ENCODE results near the gene OR51B6. TPM values are rescaled to one million over a fixed set of nuclear protein-coding genes. Genes with fewer than 3 reads are reported as not detected.
"Not testable (repeated sequence)": the region's sequence is repeated elsewhere in the genome, so short reads cannot be mapped to it uniquely, and the experiment has no call there.

Gene OR51B6, protein sequence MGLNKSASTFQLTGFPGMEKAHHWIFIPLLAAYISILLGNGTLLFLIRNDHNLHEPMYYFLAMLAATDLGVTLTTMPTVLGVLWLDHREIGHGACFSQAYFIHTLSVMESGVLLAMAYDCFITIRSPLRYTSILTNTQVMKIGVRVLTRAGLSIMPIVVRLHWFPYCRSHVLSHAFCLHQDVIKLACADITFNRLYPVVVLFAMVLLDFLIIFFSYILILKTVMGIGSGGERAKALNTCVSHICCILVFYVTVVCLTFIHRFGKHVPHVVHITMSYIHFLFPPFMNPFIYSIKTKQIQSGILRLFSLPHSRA
- total RNA-seq, result not detected
- not detected for polyA plus RNA-seq
- long read RNA-seq, donor 1, result 0 reads
- long read RNA-seq, donor 2, result 0 reads
- long read RNA-seq, donor 3, result 0 reads
- long read RNA-seq, donor 4, result 0 reads

DNA sequence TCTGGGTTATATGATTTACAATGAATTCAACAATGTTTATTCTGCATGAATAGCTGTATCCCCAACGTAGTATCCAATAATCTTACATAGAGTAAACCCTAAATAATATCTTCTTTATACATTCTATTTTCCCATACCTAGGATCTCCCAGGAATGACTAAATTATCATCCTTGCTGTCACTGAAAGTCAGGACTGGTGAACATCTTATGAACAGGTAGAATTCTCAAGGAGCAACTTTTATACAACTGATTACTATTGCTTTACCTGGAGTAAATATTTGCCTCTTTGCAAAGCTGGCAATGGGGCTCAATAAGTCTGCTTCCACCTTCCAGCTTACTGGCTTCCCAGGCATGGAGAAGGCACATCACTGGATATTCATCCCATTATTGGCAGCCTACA, at the start of gene OR51B6:
OR51B6 (plus strand) TSS at position 301 of the 400 bp plus-strand sequence; CDS start at position 301, 0 bp downstream.
- 64% methylated on average over 1 of the region's 1 CpG for WGBS
- Histone ChIP-seq H3K27ac (ENCODE audit: low read length) (no peak within 1 kb of the TSS), H3K27me3 (ENCODE audit: control insufficient read depth, insufficient read depth) (no peaks in the 10 kb centered on the region), H3K4me3 (ENCODE audit: low read length) (no peak within 1 kb of the TSS), H3K4me1 (ENCODE audit: control insufficient read depth, insufficient read depth, low read length) (no peaks in the 10 kb centered on the region), H3K9me3 (ENCODE audit: control insufficient read depth, low read length) (no peaks in the 10 kb centered on the region)
- intact Hi-C loops (cut with DNase I), result no loop called here
- DNase-seq, result no peak
- no peak for ATAC-seq

DNA sequence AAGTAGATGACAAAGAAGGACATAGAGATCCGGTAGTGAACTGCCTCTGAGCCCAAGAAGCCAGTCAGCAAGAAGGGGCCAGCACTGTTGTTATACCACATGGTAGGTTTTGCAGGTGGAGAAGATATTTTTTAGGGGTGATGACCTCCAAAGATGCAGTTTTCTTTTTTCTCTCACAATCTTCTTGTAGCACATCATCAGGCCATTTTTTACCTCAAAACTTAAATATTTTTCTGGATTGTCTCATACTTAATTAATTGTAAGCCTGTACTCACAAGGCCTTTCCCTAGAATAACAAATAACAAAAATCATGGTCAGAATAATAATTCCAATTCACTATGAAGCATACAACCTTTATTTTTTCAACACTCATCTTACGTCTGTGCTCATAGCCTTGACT, 49.5 kb upstream of the OR51B6 start, which contains the start of gene OR51B4:
OR51B4 (minus strand) TSS at position 101 of the 400 bp plus-strand sequence; CDS start at position 101, 0 bp downstream.
- Histone ChIP-seq H3K9me3 (ENCODE audit: control insufficient read depth, low read length) (no peaks in the 10 kb centered on the region), H3K4me3 (ENCODE audit: low read length) (no peak within 1 kb of the TSS), H3K27me3 (ENCODE audit: control insufficient read depth, insufficient read depth) (no peaks in the 10 kb centered on the region), H3K27ac (ENCODE audit: low read length) (no peak within 1 kb of the TSS), H3K4me1 (ENCODE audit: control insufficient read depth, insufficient read depth, low read length) (no peaks in the 10 kb centered on the region)
- no peak for DNase-seq
- WGBS, result 93% methylated on average over 2 of the region's 2 CpGs
- no peak for ATAC-seq
- intact Hi-C loops (cut with DNase I), result no loop called here

- ATAC-seq (no peak), DNase-seq (no peak)
- Histone ChIP-seq H3K27me3 (ENCODE audit: control insufficient read depth, insufficient read depth) (no peaks in the 10 kb centered on the region), H3K9me3 (ENCODE audit: control insufficient read depth, low read length) (no peaks in the 10 kb centered on the region), H3K4me3 (ENCODE audit: low read length) (no peak overlapping the region), H3K4me1 (ENCODE audit: control insufficient read depth, insufficient read depth, low read length) (no peaks in the 10 kb centered on the region), H3K27ac (ENCODE audit: low read length) (no peak overlapping the region)
- 56% methylated on average over 5 of the region's 5 CpGs for WGBS
- intact Hi-C loops (cut with DNase I), result no loop called here
Measured at GRCh38 chr11:5303626-5304025, 47.7 kb upstream of the OR51B6 start.

DNA sequence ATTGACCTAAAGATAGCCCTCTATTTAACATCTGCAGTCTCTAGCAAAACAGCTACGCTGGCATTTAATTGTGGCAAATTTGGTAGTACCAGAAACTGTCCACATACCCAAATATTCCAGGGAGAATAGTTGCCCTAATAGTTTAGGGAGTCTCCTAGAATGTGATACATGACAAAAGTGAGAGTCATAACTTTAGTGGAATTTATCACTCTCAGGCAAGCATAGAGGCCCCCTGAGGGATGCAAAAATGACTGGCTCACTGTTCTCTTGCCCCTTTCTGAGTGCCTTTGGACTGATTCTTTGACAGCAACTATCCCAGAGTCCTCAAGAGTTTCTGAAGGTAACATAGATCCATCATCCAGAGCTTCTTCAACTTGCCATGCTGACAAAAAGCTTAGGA, 47.3 kb upstream of the OR51B6 start:
- H3K4me1 ChIP-seq (ENCODE audit: control insufficient read depth, insufficient read depth, low read length), result no peaks in the 10 kb centered on the region
- intact Hi-C loops (cut with DNase I), result no loop called here
- H3K4me3 ChIP-seq (ENCODE audit: low read length), result no peak overlapping the region
- WGBS, result 95% methylated on average over 1 of the region's 1 CpG
- no peaks in the 10 kb centered on the region for H3K9me3 ChIP-seq (ENCODE audit: control insufficient read depth, low read length)
- no peak overlapping the region for H3K27ac ChIP-seq (ENCODE audit: low read length)
- H3K27me3 ChIP-seq (ENCODE audit: control insufficient read depth, insufficient read depth), result no peaks in the 10 kb centered on the region
- DNase-seq, result no peak
- ATAC-seq, result no peak

DNA sequence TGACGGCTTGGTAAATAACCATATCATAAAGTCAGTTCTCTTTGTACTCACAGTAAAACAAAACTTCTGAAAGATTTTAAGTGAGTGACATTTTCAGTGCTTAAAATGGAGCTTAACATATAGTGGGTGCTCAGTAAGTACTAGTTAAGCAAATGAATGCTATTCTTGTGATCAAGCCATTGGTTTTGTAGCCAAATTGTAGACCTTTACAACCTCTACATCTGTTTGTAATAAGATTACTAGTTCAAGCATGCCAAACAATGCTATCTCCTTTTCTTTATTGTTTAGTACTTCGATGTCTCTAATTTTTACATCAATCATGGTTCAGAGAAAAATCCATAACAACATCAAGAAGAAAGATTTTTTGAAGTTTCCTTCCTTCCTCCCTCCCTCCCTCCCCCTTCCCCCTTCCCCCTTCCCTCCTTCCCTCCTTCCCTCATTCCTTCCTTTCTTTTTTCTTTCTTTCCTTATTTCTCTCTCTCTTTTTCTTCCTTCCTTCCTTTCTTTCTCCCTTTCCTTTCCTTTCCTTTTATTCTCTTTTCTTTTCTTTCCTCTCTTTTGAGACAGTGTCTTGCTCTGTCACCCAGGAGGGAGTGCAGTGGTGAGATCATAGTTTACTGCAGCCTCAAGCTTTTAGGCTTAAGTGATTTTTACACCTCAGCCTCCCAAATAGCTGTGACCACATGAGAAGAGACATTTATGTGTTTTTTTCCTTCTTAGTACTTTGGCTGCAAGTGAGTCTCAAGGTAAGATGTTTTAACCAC, 43.9 kb upstream of the OR51B6 start:
- WGBS, result 80% methylated on average over 2 of the region's 2 CpGs
- Histone ChIP-seq H3K27me3 (ENCODE audit: control insufficient read depth, insufficient read depth) (no peaks in the 10 kb centered on the region), H3K4me3 (ENCODE audit: low read length) (no peak overlapping the region), H3K4me1 (ENCODE audit: control insufficient read depth, insufficient read depth, low read length) (no peaks in the 10 kb centered on the region), H3K9me3 (ENCODE audit: control insufficient read depth, low read length) (no peaks in the 10 kb centered on the region), H3K27ac (ENCODE audit: low read length) (no peak overlapping the region)
- no peak for DNase-seq
- ATAC-seq, result no peak
- intact Hi-C loops (cut with DNase I), result no loop called here

GRCh38 chr11:5310423-5310822, 40.9 kb upstream of the OR51B6 start:
- intact Hi-C loops (cut with DNase I), result no loop called here
- Histone ChIP-seq H3K4me3 (ENCODE audit: low read length) (no peak overlapping the region), H3K9me3 (ENCODE audit: control insufficient read depth, low read length) (no peaks in the 10 kb centered on the region), H3K27ac (ENCODE audit: low read length) (no peak overlapping the region), H3K4me1 (ENCODE audit: control insufficient read depth, insufficient read depth, low read length) (no peaks in the 10 kb centered on the region), H3K27me3 (ENCODE audit: control insufficient read depth, insufficient read depth) (no peaks in the 10 kb centered on the region)
- ATAC-seq (no peak), DNase-seq (no peak)
- 95% methylated on average over 1 of the region's 1 CpG for WGBS

DNA sequence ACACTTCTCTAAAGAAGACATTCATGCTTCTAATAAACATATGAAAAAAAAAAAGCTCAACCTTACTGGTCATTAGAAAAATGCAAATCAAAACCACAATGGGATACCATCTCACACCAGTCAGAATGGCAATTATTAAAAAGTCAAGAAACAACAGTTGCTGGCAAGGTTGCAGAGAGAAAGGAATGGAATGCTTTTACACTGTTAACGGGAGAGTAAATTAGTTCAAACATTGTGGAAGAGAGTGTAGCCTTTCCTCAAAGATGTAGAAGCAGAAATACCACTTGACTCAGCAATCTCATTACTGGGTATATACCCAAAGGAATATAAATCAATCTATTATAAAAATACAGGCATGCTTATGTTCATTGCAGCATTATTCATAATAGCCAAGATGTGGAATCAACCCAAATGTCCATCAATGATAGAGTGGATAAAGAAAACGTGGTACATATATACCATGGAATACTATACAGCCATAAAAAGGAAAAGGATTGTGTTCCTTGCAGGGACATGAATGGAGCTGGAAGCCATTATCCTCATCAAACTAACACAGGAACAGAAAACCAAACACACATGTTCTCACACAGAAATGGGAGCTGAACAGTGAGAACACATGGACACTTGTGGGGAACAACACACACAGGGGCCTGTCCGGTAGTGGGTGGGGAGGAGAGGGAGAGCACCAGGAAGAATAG, 37.8 kb upstream of the OR51B6 start:
- H3K4me1 ChIP-seq (ENCODE audit: control insufficient read depth, insufficient read depth, low read length); intact Hi-C loops (cut with DNase I); ATAC-seq; H3K9me3 ChIP-seq (ENCODE audit: control insufficient read depth, low read length); H3K27me3 ChIP-seq (ENCODE audit: control insufficient read depth, insufficient read depth); H3K27ac ChIP-seq (ENCODE audit: low read length); DNase-seq; H3K4me3 ChIP-seq (ENCODE audit: low read length): not testable (repeated sequence)
- 85% methylated on average over 3 of the region's 3 CpGs for WGBS

DNA sequence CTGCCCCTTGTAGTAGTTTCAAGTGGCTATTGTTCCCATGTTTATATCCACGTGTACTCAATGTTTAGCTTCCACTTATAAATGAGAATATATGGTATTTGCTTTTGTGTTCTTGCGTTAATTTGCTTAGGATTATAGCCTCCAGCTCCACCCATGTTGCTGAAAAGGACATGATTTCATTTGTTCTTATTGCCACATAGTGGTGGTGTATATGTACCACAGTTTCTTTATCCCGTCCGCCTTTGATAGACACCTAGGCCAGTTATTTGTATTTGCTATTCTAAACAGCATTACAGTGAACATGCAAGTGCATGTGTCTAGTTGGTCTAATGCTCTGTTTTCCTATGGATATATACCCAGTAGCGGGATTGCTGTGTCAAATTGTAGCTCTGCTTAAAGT, 34.0 kb upstream of the OR51B6 start:
- WGBS, result 71% methylated on average over 5 of the region's 5 CpGs
- no peaks in the 10 kb centered on the region for H3K27me3 ChIP-seq (ENCODE audit: control insufficient read depth, insufficient read depth)
- intact Hi-C loops (cut with DNase I), result no loop called here
- H3K9me3 ChIP-seq (ENCODE audit: control insufficient read depth, low read length), result no peaks in the 10 kb centered on the region
- ATAC-seq (no peak), DNase-seq (no peak)
- no peak overlapping the region for H3K27ac ChIP-seq (ENCODE audit: low read length)
- no peaks in the 10 kb centered on the region for H3K4me1 ChIP-seq (ENCODE audit: control insufficient read depth, insufficient read depth, low read length)
- no peak overlapping the region for H3K4me3 ChIP-seq (ENCODE audit: low read length)

- H3K4me3 ChIP-seq (ENCODE audit: low read length), result no peak within 1 kb of the TSS
- no peak within 1 kb of the TSS for H3K27ac ChIP-seq (ENCODE audit: low read length)
- no peaks in the 10 kb centered on the region for H3K27me3 ChIP-seq (ENCODE audit: control insufficient read depth, insufficient read depth)
- intact Hi-C loops (cut with DNase I), result no loop called here
- ATAC-seq, result no peak
- no peak for DNase-seq
- WGBS, result 74% methylated on average over 3 of the region's 3 CpGs
- H3K9me3 ChIP-seq (ENCODE audit: control insufficient read depth, low read length), result no peaks in the 10 kb centered on the region
- H3K4me1 ChIP-seq (ENCODE audit: control insufficient read depth, insufficient read depth, low read length), result no peaks in the 10 kb centered on the region
Measured at GRCh38 chr11:5324197-5324596, 27.1 kb upstream of the OR51B6 start, which contains the start of gene OR51B2. Gene OR51B2, minus strand, starts transcription at chr11:5324297. Its CDS starts 0 bp downstream, at chr11:5324297.

GRCh38 chr11:5335170-5335569, 16.1 kb upstream of the OR51B6 start:
- Histone ChIP-seq H3K4me1 (ENCODE audit: control insufficient read depth, insufficient read depth, low read length) (no peaks in the 10 kb centered on the region), H3K27ac (ENCODE audit: low read length) (no peak overlapping the region), H3K9me3 (ENCODE audit: control insufficient read depth, low read length) (no peaks in the 10 kb centered on the region), H3K27me3 (ENCODE audit: control insufficient read depth, insufficient read depth) (no peaks in the 10 kb centered on the region), H3K4me3 (ENCODE audit: low read length) (no peak overlapping the region)
- ATAC-seq (no peak), DNase-seq (no peak)
- intact Hi-C loops (cut with DNase I), result no loop called here
- 22% methylated on average over 1 of the region's 1 CpG for WGBS

DNA sequence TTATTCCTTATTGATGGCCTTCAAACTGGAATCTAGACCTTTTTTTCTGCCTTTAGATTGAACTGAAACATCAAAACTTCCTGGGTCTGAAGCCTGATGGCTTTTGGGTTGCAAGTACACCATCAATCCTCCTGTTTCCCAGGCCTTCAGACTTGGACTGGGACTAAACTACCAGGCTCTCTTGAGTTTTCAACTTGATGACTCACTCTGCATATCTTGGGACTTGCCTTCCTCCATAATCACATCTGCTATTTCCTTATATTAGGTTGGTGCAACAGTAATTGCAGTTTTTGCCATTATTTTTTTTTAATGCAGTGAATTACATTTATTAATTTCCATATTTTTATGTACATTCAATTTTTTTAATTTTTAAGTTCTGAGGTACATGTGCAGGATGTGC, 15.0 kb upstream of the OR51B6 start:
- Histone ChIP-seq H3K4me3 (ENCODE audit: low read length) (no peak overlapping the region), H3K27me3 (ENCODE audit: control insufficient read depth, insufficient read depth) (no peaks in the 10 kb centered on the region), H3K27ac (ENCODE audit: low read length) (no peak overlapping the region), H3K9me3 (ENCODE audit: control insufficient read depth, low read length) (no peaks in the 10 kb centered on the region), H3K4me1 (ENCODE audit: control insufficient read depth, insufficient read depth, low read length) (no peaks in the 10 kb centered on the region)
- intact Hi-C loops (cut with DNase I), result no loop called here
- no peak for ATAC-seq
- no peak for DNase-seq
